Tibial nerve (tissue), 3 donors: ENCODE measurements around the gene MTSS2.

Experiments used
- POLR2A ChIP-seq, 2 donors: fragments of 450-650 bp; IDR thresholded peaks; one replicate each; pipeline ENCODE4 v1.6.1; 2017; ENCODE audit warnings: antibody characterized with exemption in 2 of 2, mild to moderate bottlenecking in 2 of 2, moderate library complexity in 2 of 2
- TF ChIP-seq, protein P1 (sequence below), 5 experiments: fragments of 200-600 bp in 3 of 5; fragments of 450-650 bp in 2 of 5; sonication (generic) in 3 of 5; IDR thresholded peaks; one replicate each; pipeline ENCODE4 v1.5.1; 2016 to 2019; ENCODE audit warnings: antibody characterized with exemption in 5 of 5, mild to moderate bottlenecking in 3 of 5, moderate library complexity in 2 of 5

DNA sequence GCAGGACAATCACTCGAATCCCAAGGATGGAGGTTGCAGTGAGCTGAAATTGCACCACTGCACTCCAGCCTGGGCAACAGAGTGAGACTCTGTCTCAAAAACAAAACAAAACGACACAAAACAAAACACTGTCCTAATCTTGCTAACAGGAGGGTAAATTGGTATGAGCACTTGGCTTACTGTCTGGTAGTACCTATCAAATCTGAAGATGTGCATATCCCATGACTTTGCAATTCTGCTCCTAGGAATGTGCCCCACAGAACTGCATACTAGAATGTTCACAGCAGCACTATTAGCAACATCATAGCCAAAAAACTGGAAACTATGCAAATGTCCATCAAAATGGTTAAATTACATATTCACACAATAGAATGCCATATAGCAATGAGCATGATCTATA, 15.7 kb downstream of the MTSS2 start:
- TF ChIP-seq, protein P1, sequence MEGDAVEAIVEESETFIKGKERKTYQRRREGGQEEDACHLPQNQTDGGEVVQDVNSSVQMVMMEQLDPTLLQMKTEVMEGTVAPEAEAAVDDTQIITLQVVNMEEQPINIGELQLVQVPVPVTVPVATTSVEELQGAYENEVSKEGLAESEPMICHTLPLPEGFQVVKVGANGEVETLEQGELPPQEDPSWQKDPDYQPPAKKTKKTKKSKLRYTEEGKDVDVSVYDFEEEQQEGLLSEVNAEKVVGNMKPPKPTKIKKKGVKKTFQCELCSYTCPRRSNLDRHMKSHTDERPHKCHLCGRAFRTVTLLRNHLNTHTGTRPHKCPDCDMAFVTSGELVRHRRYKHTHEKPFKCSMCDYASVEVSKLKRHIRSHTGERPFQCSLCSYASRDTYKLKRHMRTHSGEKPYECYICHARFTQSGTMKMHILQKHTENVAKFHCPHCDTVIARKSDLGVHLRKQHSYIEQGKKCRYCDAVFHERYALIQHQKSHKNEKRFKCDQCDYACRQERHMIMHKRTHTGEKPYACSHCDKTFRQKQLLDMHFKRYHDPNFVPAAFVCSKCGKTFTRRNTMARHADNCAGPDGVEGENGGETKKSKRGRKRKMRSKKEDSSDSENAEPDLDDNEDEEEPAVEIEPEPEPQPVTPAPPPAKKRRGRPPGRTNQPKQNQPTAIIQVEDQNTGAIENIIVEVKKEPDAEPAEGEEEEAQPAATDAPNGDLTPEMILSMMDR (IDR thresholded peaks at IDR 0.05) = no peak
- TF ChIP-seq POLR2A (IDR thresholded peaks at IDR 0.05) = no peak
